OCI-LY1 (cell line): ENCODE results near the gene TAGLN.

ENCODE experiments used
- CTCF ChIP-seq: fragments of 200-600 bp; sonication (generic), shearing (Covaris generic); IDR thresholded peaks from 2 replicates; pipeline ENCODE4 v1.5.1; 2017; ENCODE audit warnings: mild to moderate bottlenecking, antibody characterized with exemption, low read length, moderate library complexity, mixed read lengths
- EZH2 ChIP-seq: fragments of 200-600 bp; sonication (generic), shearing (Covaris generic); IDR thresholded peaks from 2 replicates; pipeline ENCODE4 v1.8.0; 2017; ENCODE audit warnings: borderline replicate concordance, mixed run types, mild to moderate bottlenecking, antibody characterized with exemption, low read length, moderate library complexity, mixed read lengths

- no peak for TF ChIP-seq EZH2
- no peak for TF ChIP-seq CTCF
These were observed 3.4 kb downstream of the TAGLN start for GRCh38 chr11:117202386-117203068.
